Thyroid gland (tissue), 4 donors: ENCODE results near the gene CD80.

ENCODE experiments used
- CTCF ChIP-seq, 6 experiments: fragments of 200-600 bp in 3 of 6; fragments of 450-650 bp in 3 of 6; sonication (generic) in 3 of 6; IDR thresholded peaks; one replicate each; pipeline ENCODE4 v1.5.1; 2016 to 2019; ENCODE audit warnings: antibody characterized with exemption in 6 of 6, mild to moderate bottlenecking in 2 of 6, inconsistent platforms in 1 of 6, moderate library complexity in 1 of 6
- POLR2A ChIP-seq, 2 donors: fragments of 450-650 bp; IDR thresholded peaks; one replicate each; pipeline ENCODE4 v1.6.1; 2017; ENCODE audit warnings: antibody characterized with exemption in 2 of 2, mild to moderate bottlenecking in 2 of 2, moderate library complexity in 1 of 2

- no peak for TF ChIP-seq CTCF (IDR thresholded peaks at IDR 0.05)
- TF ChIP-seq POLR2A (IDR thresholded peaks at IDR 0.05) = no peak
Measured at GRCh38 chr3:119560160-119560559, 746 bp upstream of the CD80 start.
